Osteocyte (in vitro differentiated cells): ENCODE data around the gene BLOC1S6. TPM values are rescaled to one million over a fixed set of nuclear protein-coding genes. Genes with fewer than 3 reads are reported as not detected.

Experiments
- DNase-seq: peaks from one replicate; pipeline ENCODE4 v3.0.0; 2021; ENCODE audit warnings: mixed read lengths; ENCODE audit not compliant: unreplicated experiment; ENCODE audit errors: extremely low spot score
- H3K27ac Mint-ChIP-seq: one replicate; pipeline ENCODE4 v1.8.0; 2021; ENCODE audit warnings: mild to moderate bottlenecking, mixed read lengths; ENCODE audit not compliant: unreplicated experiment
- H3K27me3 Mint-ChIP-seq: one replicate; pipeline ENCODE4 v1.8.0; 2021; ENCODE audit warnings: mixed read lengths; ENCODE audit not compliant: unreplicated experiment
- H3K36me3 Mint-ChIP-seq: one replicate; pipeline ENCODE4 v1.8.0; 2021; ENCODE audit warnings: mixed read lengths; ENCODE audit not compliant: unreplicated experiment
- H3K4me1 Mint-ChIP-seq: one replicate; pipeline ENCODE4 v1.8.0; 2021; ENCODE audit warnings: mixed read lengths; ENCODE audit not compliant: unreplicated experiment
- H3K4me3 Mint-ChIP-seq: one replicate; pipeline ENCODE4 v1.8.0; 2021; ENCODE audit warnings: mild to moderate bottlenecking, moderate library complexity, mixed read lengths; ENCODE audit not compliant: unreplicated experiment
- H3K9me3 Mint-ChIP-seq: one replicate; pipeline ENCODE4 v1.8.0; 2021; ENCODE audit warnings: mixed read lengths; ENCODE audit not compliant: unreplicated experiment
- CTCF ChIP-seq: fragments of 200-600 bp; sonication (generic); IDR thresholded peaks from 2 replicates; pipeline ENCODE4 v1.5.0; 2021; ENCODE audit warnings: antibody characterized with exemption, mild to moderate bottlenecking, moderate library complexity
- total RNA-seq: library from RNA; stranded (reverse); gene quantifications from 2 replicates; pipeline ENCODE4 v1.2.1, GENCODE V29; 2021

BLOC1S6 gene
- total RNA-seq, 1 donor from 2014 or later, result 49.7 TPM

GRCh38 chr15:45640616-45641015 is 53.4 kb downstream of the BLOC1S6 start:
- Mint-ChIP-seq H3K27ac (peak overlapping the region; percentile 96), H3K36me3 (no peaks in the 10 kb centered on the region), H3K9me3 (peaks cover 4% of the 10 kb centered on the region), H3K4me3 (no peak overlapping the region), H3K27me3 (no peaks in the 10 kb centered on the region), H3K4me1 (peaks cover 77% of the 10 kb centered on the region)
- DNase-seq, result no peak
- TF ChIP-seq CTCF, result no peak

- DNase-seq, result no peak
- TF ChIP-seq CTCF, result peak; percentile 9
- peaks cover 81% of the 10 kb centered on the region for H3K4me1 Mint-ChIP-seq
- H3K27ac Mint-ChIP-seq, result peak overlapping the region; percentile 96
- H3K27me3 Mint-ChIP-seq, result no peaks in the 10 kb centered on the region
- peaks cover 4% of the 10 kb centered on the region for H3K9me3 Mint-ChIP-seq
- no peak overlapping the region for H3K4me3 Mint-ChIP-seq
- no peaks in the 10 kb centered on the region for H3K36me3 Mint-ChIP-seq
Measured at GRCh38 chr15:45641374-45641781, 54.2 kb downstream of the BLOC1S6 start.

- TF ChIP-seq CTCF, result no peak
- peak overlapping the region; percentile 61 for H3K4me3 Mint-ChIP-seq
- peaks cover 4% of the 10 kb centered on the region for H3K9me3 Mint-ChIP-seq
- H3K27me3 Mint-ChIP-seq, result no peaks in the 10 kb centered on the region
- peaks cover 80% of the 10 kb centered on the region for H3K4me1 Mint-ChIP-seq
- H3K27ac Mint-ChIP-seq, result peak overlapping the region; percentile 96
- no peaks in the 10 kb centered on the region for H3K36me3 Mint-ChIP-seq
- DNase-seq, result no peak
Measured at GRCh38 chr15:45641999-45642932, 55.1 kb downstream of the BLOC1S6 start.

- DNase-seq, result no peak
- H3K4me1 Mint-ChIP-seq, result peaks cover 72% of the 10 kb centered on the region
- H3K27me3 Mint-ChIP-seq, result no peaks in the 10 kb centered on the region
Measured at GRCh38 chr15:45644437-45644836, 57.3 kb downstream of the BLOC1S6 start.

More at GRCh38 chr15:45644437-45644836, 57.3 kb downstream of the BLOC1S6 start:
- no peak for TF ChIP-seq CTCF
- Mint-ChIP-seq H3K27ac (no peak overlapping the region), H3K4me3 (no peak overlapping the region), H3K9me3 (no peaks in the 10 kb centered on the region), H3K36me3 (no peaks in the 10 kb centered on the region)
